ENCODE results near the gene SH2D3C. TPM values are rescaled to one million over a fixed set of nuclear protein-coding genes. Genes with fewer than 3 reads are reported as not detected.

SH2D3C gene
- polyA plus RNA-seq, 2 of the 4 experiments (the other 2 are of a cell fraction): 0.06 TPM

DNA sequence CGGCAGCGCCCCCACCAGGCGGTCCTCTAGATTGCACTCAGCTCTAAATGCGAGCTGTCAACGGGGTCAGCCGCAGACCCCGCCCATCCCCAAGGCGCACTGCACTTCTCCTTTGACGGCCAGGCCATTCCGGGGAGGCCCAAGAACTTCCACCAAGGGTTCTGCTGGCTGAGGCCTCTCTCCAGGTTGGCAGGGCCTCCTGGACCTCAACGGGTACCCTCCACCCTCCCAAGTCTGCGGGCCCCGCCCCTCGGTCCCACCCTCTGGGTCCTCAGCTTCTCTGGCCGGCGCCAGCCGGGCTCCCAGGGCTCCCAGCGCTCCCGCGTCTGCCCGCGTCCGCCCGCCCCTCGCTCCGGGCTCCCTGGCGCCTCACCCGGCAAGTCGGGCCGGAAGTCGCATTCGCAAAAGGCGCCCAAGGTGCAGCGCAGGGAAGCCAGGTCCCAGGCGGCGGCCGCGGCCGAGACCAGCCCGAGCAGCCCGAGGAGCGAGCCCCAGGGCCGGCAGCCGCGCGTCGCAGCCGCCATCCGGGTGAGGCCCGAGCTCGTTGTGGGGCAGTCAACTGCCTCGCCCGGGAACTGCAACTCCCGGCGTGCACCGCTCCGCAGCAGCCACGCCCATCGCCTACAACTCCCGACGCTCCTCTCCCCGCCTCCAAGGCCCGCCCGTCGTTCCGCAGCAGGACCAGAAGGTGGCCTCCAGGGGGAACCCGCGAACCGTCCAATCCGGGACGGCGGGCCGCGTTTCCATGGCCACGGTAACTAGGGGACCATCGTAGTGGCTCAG is 43.5 kb downstream of the SH2D3C start, which contains the start of gene TOR2A (continued):
- no peak for TF ChIP-seq ZFP36 (IDR thresholded peaks at IDR 0.05; ENCODE audit: borderline replicate concordance, partially characterized antibody)
- TF ChIP-seq MYC (IDR thresholded peaks at IDR 0.05; ENCODE audit: borderline replicate concordance, low read length): peak; percentile 62; the same call in 1 of the 2 replicates
- TF ChIP-seq CHD4 (IDR thresholded peaks at IDR 0.05; ENCODE audit: borderline replicate concordance): no peak
- TF ChIP-seq, protein P1, sequence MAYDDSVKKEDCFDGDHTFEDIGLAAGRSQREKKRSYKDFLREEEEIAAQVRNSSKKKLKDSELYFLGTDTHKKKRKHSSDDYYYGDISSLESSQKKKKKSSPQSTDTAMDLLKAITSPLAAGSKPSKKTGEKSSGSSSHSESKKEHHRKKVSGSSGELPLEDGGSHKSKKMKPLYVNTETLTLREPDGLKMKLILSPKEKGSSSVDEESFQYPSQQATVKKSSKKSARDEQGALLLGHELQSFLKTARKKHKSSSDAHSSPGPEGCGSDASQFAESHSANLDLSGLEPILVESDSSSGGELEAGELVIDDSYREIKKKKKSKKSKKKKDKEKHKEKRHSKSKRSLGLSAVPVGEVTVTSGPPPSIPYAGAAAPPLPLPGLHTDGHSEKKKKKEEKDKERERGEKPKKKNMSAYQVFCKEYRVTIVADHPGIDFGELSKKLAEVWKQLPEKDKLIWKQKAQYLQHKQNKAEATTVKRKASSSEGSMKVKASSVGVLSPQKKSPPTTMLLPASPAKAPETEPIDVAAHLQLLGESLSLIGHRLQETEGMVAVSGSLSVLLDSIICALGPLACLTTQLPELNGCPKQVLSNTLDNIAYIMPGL (CRISPR knock-in tag; IDR thresholded peaks at IDR 0.05; ENCODE audit: borderline replicate concordance): no peak
- no peak for TF ChIP-seq EHMT2 (IDR thresholded peaks at IDR 0.05; ENCODE audit: low read depth)
- peak; percentile 97 for TF ChIP-seq SMC3 (IDR thresholded peaks at IDR 0.05)
- TF ChIP-seq RCOR1 (IDR thresholded peaks at IDR 0.05; ENCODE audit: low read depth, low read length): no peak
- no peak for TF ChIP-seq HEYL (CRISPR knock-in tag; IDR thresholded peaks at IDR 0.05)
- TF ChIP-seq, protein P2, sequence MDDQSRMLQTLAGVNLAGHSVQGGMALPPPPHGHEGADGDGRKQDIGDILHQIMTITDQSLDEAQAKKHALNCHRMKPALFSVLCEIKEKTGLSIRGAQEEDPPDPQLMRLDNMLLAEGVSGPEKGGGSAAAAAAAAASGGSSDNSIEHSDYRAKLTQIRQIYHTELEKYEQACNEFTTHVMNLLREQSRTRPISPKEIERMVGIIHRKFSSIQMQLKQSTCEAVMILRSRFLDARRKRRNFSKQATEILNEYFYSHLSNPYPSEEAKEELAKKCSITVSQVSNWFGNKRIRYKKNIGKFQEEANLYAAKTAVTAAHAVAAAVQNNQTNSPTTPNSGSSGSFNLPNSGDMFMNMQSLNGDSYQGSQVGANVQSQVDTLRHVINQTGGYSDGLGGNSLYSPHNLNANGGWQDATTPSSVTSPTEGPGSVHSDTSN (IDR thresholded peaks at IDR 0.05): no peak
- TF ChIP-seq, protein P3, sequence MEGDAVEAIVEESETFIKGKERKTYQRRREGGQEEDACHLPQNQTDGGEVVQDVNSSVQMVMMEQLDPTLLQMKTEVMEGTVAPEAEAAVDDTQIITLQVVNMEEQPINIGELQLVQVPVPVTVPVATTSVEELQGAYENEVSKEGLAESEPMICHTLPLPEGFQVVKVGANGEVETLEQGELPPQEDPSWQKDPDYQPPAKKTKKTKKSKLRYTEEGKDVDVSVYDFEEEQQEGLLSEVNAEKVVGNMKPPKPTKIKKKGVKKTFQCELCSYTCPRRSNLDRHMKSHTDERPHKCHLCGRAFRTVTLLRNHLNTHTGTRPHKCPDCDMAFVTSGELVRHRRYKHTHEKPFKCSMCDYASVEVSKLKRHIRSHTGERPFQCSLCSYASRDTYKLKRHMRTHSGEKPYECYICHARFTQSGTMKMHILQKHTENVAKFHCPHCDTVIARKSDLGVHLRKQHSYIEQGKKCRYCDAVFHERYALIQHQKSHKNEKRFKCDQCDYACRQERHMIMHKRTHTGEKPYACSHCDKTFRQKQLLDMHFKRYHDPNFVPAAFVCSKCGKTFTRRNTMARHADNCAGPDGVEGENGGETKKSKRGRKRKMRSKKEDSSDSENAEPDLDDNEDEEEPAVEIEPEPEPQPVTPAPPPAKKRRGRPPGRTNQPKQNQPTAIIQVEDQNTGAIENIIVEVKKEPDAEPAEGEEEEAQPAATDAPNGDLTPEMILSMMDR (IDR thresholded peaks at IDR 0.05): peak; percentile 90
- TF ChIP-seq RFX5 (IDR thresholded peaks at IDR 0.05): peak; percentile 94
- no peak for TF ChIP-seq NFE2L2 (conservative IDR thresholded peaks at IDR 0.05; ENCODE audit: low read length)
- TF ChIP-seq FOSL2 (IDR thresholded peaks at IDR 0.05): no peak
- no peak for TF ChIP-seq FOSL2 (CRISPR knock-in tag; IDR thresholded peaks at IDR 0.05)
- peak; percentile 78 for TF ChIP-seq POLR2A (IDR thresholded peaks at IDR 0.05; ENCODE audit: low read length)
- TF ChIP-seq EHF (CRISPR knock-in tag; IDR thresholded peaks at IDR 0.05): no peak
- TF ChIP-seq BHLHE40 (IDR thresholded peaks at IDR 0.05; ENCODE audit: low read depth, low read length): no peak

DNA sequence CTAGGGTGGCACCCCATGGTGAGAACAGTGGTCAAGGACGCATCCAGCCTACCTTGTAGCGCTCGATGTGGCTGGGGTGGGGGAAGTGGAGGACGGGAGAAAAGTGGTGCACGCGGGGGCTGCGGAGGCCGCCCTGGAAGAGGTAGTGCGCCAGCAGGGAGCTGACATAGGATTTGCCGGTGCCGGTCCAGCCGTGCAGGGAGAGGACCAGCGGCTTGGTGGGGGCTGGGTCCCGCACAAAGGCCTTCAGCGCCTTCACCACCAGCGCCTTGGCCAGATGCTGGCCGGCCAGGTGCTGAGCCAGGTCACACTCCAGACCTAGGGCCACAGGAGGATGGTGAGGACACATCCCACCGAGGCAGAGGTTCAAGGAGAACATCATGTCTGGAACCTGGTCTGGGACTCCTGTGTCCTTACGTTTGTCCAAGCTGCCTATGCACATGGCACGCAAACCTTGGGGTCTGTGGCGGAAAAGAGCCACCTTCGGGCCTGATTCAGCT is 44.2 kb downstream of the SH2D3C start:
- TF ChIP-seq RCOR1 (IDR thresholded peaks at IDR 0.05; ENCODE audit: low read depth, low read length): no peak
- no peak for TF ChIP-seq JUN (IDR thresholded peaks at IDR 0.05)
- no peak for TF ChIP-seq POLR2A (IDR thresholded peaks at IDR 0.05; ENCODE audit: low read length)
- no peak for TF ChIP-seq CHD2 (IDR thresholded peaks at IDR 0.05; ENCODE audit: low read length, partially characterized antibody)
- TF ChIP-seq HOXB5 (CRISPR knock-in tag; IDR thresholded peaks at IDR 0.05): no peak
- no peak for TF ChIP-seq RNF2 (IDR thresholded peaks at IDR 0.05; ENCODE audit: borderline replicate concordance, low read depth)
- no peak for TF ChIP-seq HDAC2 (IDR thresholded peaks at IDR 0.05)
- no peak for TF ChIP-seq HOXB13 (CRISPR knock-in tag; IDR thresholded peaks at IDR 0.05; ENCODE audit: low read depth)
- no peak for TF ChIP-seq JUNB (IDR thresholded peaks at IDR 0.05)
- TF ChIP-seq, protein P4, sequence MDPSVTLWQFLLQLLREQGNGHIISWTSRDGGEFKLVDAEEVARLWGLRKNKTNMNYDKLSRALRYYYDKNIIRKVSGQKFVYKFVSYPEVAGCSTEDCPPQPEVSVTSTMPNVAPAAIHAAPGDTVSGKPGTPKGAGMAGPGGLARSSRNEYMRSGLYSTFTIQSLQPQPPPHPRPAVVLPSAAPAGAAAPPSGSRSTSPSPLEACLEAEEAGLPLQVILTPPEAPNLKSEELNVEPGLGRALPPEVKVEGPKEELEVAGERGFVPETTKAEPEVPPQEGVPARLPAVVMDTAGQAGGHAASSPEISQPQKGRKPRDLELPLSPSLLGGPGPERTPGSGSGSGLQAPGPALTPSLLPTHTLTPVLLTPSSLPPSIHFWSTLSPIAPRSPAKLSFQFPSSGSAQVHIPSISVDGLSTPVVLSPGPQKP (IDR thresholded peaks at IDR 0.05; ENCODE audit: low read depth, low read length): no peak
- TF ChIP-seq FOXS1 (CRISPR knock-in tag; IDR thresholded peaks at IDR 0.05): no peak
- no peak for TF ChIP-seq KDM1A (IDR thresholded peaks at IDR 0.05; ENCODE audit: low read depth)
- TF ChIP-seq, protein P5, sequence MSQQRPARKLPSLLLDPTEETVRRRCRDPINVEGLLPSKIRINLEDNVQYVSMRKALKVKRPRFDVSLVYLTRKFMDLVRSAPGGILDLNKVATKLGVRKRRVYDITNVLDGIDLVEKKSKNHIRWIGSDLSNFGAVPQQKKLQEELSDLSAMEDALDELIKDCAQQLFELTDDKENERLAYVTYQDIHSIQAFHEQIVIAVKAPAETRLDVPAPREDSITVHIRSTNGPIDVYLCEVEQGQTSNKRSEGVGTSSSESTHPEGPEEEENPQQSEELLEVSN (IDR thresholded peaks at IDR 0.05; ENCODE audit: borderline replicate concordance, low read depth): no peak
- TF ChIP-seq RFX5 (IDR thresholded peaks at IDR 0.05): no peak
- TF ChIP-seq EHMT2 (IDR thresholded peaks at IDR 0.05; ENCODE audit: low read depth): no peak
- no peak for TF ChIP-seq ESRRA (IDR thresholded peaks at IDR 0.05; ENCODE audit: borderline replicate concordance, low read length)
- TF ChIP-seq, protein P3 (IDR thresholded peaks at IDR 0.05): no peak
- no peak for TF ChIP-seq FOSL2 (IDR thresholded peaks at IDR 0.05)
- TF ChIP-seq FOSL2 (CRISPR knock-in tag; IDR thresholded peaks at IDR 0.05): no peak
- TF ChIP-seq BHLHE40 (IDR thresholded peaks at IDR 0.05; ENCODE audit: low read depth, low read length): no peak
- Histone ChIP-seq H3K4me1 (peaks cover 9% of the 10 kb centered on the region; the same call in 1 of the 3 replicates), H3K4me3 (peak overlapping the region; percentile 72), H3K4me2 (peak overlapping the region; percentile 86), H3K9me3 (no peaks in the 10 kb centered on the region), H3K27ac (peak overlapping the region; percentile 96)
- ChIA-PET POLR2A (interaction anchor here (0.5 to 2.0 kb wide), 10 partner anchors 19 to 360 kb away, joined by 3 to 12 read pairs (median 4); partner anchors contain the start of genes CDK9, LRSAM1, PTRH1 and RPL12), CTCF (interaction anchor here (0.5 to 15.7 kb wide), 101 partner anchors 10 to 685 kb away, joined by 3 to 243 read pairs (median 5); partner anchors contain the start of genes CDK9, CFAP157, FPGS and LRSAM1)
- ATAC-seq (no peak), FAIRE-seq (no peak), DNase-seq (ENCODE audit: low read depth in 1 of 2, low spot score in 1 of 2) (no peak)
- WGBS (ENCODE audit: missing lambda C conversion rate): 54% methylated on average over 16 of the region's 22 CpGs

Data from A549 (cell line).